ENCODE measurements around the gene MUCL1. TPM values are rescaled to one million over a fixed set of nuclear protein-coding genes. Genes with fewer than 3 reads are reported as not detected.

MUCL1 gene
- total RNA-seq, 4 donors from 2014 or later, result 218 to 1,530 (median 1,210) TPM

DNA sequence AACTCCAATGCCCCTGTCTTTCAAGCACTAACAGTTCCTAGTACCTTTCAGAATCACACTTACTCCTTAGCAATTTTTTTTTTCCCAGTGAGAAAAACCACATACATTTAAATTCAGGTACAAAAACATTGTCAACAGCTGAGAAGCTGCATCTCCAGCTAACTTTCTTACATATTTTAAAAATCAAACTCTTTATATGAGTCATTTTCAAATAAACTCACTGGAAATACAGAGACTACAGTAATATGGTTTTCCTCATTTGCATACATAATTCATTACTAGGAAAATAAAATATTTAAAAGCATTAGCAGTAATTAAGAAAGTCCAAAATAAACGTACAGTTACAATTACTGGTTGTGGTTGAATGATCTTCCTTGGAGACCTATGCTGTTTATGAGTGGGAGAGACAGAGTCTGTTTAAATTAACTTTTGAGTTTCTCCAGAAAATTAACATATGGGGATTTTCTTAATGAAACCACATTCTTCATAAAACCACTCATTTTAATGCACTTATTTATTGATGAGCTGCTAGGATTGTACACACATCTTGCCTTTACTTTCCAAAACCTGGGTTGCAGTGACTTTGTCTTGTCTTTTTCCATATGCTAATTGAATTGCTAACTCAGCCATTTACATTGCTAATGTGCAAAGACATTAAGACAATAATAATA is 9.8 kb downstream of the MUCL1 start:
- H3K9me3 ChIP-seq, result no peaks in the 10 kb centered on the region
- no peak overlapping the region for H3K27ac ChIP-seq
- no peak overlapping the region for H3K4me3 ChIP-seq
- TF ChIP-seq EP300 (IDR thresholded peaks at IDR 0.05) (no peak), POLR2A (IDR thresholded peaks at IDR 0.05) (no peak), POLR2AphosphoS5 (IDR thresholded peaks at IDR 0.05) (no peak)
- TF ChIP-seq, protein P1, sequence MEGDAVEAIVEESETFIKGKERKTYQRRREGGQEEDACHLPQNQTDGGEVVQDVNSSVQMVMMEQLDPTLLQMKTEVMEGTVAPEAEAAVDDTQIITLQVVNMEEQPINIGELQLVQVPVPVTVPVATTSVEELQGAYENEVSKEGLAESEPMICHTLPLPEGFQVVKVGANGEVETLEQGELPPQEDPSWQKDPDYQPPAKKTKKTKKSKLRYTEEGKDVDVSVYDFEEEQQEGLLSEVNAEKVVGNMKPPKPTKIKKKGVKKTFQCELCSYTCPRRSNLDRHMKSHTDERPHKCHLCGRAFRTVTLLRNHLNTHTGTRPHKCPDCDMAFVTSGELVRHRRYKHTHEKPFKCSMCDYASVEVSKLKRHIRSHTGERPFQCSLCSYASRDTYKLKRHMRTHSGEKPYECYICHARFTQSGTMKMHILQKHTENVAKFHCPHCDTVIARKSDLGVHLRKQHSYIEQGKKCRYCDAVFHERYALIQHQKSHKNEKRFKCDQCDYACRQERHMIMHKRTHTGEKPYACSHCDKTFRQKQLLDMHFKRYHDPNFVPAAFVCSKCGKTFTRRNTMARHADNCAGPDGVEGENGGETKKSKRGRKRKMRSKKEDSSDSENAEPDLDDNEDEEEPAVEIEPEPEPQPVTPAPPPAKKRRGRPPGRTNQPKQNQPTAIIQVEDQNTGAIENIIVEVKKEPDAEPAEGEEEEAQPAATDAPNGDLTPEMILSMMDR (IDR thresholded peaks at IDR 0.05), result no peak
- no peaks in the 10 kb centered on the region for H3K4me1 ChIP-seq
- 53% methylated on average over 1 of the region's 1 CpG for WGBS
- no peaks in the 10 kb centered on the region for H3K36me3 ChIP-seq
- no peaks in the 10 kb centered on the region for H3K27me3 ChIP-seq
- no peak for DNase-seq (ENCODE audit: low spot score in 2 of 2)

DNA sequence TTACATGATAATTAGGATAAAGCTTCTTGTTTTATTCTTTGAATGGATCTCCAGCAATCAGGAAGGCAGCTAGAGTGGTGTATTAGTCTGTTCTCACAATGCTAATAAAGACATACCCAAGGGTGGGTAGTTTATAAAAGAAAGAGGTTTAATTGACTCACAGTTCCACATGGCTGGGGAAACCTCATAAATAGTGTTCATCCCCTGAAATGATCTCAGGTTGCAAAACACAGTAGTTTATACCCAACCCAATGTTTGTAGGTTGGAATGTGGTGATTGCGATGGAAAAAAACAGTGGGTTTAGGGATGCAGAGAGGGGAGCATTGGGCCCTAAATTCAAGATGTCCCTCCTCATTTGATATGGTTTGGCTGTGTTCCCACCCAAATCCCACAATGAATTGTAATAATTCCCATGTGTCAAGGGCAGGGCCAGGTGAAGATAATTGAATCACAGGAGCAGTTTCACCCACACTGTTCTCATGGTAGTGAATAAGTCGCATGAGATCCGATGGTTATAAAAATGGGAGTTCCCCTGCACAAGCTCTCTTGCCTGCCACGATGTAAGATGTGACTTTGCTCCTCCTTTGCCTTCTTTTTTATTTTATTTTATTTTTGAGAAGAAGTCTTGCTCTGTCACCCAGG is 11.5 kb downstream of the MUCL1 start:
- 87% methylated on average over 4 of the region's 4 CpGs for WGBS
- no peaks in the 10 kb centered on the region for H3K36me3 ChIP-seq
- H3K27me3 ChIP-seq, result no peaks in the 10 kb centered on the region
- no peaks in the 10 kb centered on the region for H3K4me1 ChIP-seq
- DNase-seq (ENCODE audit: low spot score in 2 of 2), result no peak
- TF ChIP-seq, protein P1 (IDR thresholded peaks at IDR 0.05), result no peak
- no peak overlapping the region for H3K4me3 ChIP-seq
- H3K27ac ChIP-seq, result no peak overlapping the region
- H3K9me3 ChIP-seq, result no peaks in the 10 kb centered on the region

DNA sequence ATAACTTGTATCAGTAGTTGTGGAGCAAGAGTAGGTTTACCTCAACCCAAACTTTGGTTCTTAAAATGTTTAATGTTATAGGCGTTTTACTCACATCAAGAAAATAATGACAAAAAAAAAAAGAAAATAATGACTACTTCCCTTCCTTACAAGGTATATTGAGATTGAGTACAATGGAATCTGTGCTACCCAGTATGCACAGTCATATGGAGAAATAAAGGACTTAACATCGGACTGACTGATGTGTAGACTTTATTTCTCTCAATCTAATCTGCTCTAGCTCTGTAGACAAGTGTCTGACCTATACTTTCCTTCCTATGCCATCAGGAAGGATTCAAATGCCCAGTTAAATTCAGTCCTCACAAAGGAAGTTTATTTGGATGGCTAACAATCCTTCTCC is 14.4 kb downstream of the MUCL1 start:
- 73% methylated on average over 2 of the region's 2 CpGs for WGBS
- no peaks in the 10 kb centered on the region for H3K27me3 ChIP-seq
- H3K9me3 ChIP-seq, result no peaks in the 10 kb centered on the region
- no peak overlapping the region for H3K27ac ChIP-seq
- TF ChIP-seq EP300 (IDR thresholded peaks at IDR 0.05), result no peak
- TF ChIP-seq POLR2A (IDR thresholded peaks at IDR 0.05), result no peak
- TF ChIP-seq, protein P1 (IDR thresholded peaks at IDR 0.05), result no peak
- no peak for TF ChIP-seq POLR2AphosphoS5 (IDR thresholded peaks at IDR 0.05)
- H3K4me1 ChIP-seq, result no peaks in the 10 kb centered on the region
- no peaks in the 10 kb centered on the region for H3K36me3 ChIP-seq
- DNase-seq (ENCODE audit: low spot score in 2 of 2), result no peak
- H3K4me3 ChIP-seq, result no peak overlapping the region

DNA sequence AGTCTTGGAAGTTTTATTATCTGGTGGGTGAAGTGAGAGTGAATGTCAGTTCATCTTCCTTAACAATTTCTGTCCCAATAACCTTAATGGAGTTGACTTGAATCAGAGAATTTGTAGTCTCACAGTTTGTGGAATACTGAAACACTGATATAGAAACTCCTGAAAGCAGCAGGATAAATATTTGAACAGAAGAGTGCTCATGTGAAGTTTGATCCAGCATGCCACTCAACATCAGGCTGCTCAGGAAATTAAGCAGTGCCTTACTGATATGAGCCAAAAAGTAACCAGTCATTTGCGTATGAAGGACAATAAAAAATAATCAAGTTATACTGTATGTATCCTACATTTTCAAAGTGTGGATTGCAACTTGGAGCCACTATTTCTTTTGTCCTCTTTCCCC is 15.7 kb downstream of the MUCL1 start:
- no peak overlapping the region for H3K4me3 ChIP-seq
- WGBS, result 83% methylated on average over 1 of the region's 1 CpG
- H3K36me3 ChIP-seq, result no peaks in the 10 kb centered on the region
- H3K27me3 ChIP-seq, result no peaks in the 10 kb centered on the region
- DNase-seq (ENCODE audit: low spot score in 2 of 2), result no peak
- H3K4me1 ChIP-seq, result no peaks in the 10 kb centered on the region
- H3K27ac ChIP-seq, result no peak overlapping the region
- TF ChIP-seq POLR2AphosphoS5 (IDR thresholded peaks at IDR 0.05), result no peak
- TF ChIP-seq, protein P1 (IDR thresholded peaks at IDR 0.05), result no peak
- TF ChIP-seq EP300 (IDR thresholded peaks at IDR 0.05), result no peak
- no peak for TF ChIP-seq POLR2A (IDR thresholded peaks at IDR 0.05)
- no peaks in the 10 kb centered on the region for H3K9me3 ChIP-seq

- no peak for DNase-seq (ENCODE audit: low spot score in 2 of 2)
- H3K4me1 ChIP-seq, result no peaks in the 10 kb centered on the region
These were observed 16.3 kb downstream of the MUCL1 start for GRCh38 chr12:54870617-54871016.

More at GRCh38 chr12:54870617-54871016, 16.3 kb downstream of the MUCL1 start:
- no peaks in the 10 kb centered on the region for H3K36me3 ChIP-seq
- TF ChIP-seq, protein P1 (IDR thresholded peaks at IDR 0.05), result no peak
- TF ChIP-seq EP300 (IDR thresholded peaks at IDR 0.05) (no peak), POLR2AphosphoS5 (IDR thresholded peaks at IDR 0.05) (no peak), POLR2A (IDR thresholded peaks at IDR 0.05) (no peak)
- WGBS, result 84% methylated on average over 5 of the region's 5 CpGs
- H3K4me3 ChIP-seq, result no peak overlapping the region
- H3K9me3 ChIP-seq, result no peaks in the 10 kb centered on the region
- no peaks in the 10 kb centered on the region for H3K27me3 ChIP-seq
- H3K27ac ChIP-seq, result no peak overlapping the region

Measured in suprapubic skin (tissue), 4 donors.